IMR-90 (cell line): ENCODE data around the gene NDC80. TPM values are rescaled to one million over a fixed set of nuclear protein-coding genes. Genes with fewer than 3 reads are reported as not detected.

ENCODE experiments used
- ATAC-seq: fragments of 200-7000 bp; cut with Tn5 transposase; 2 replicates; pipeline ENCODE4 v1.9.1; 2020; ENCODE audit warnings: low read depth, mild to moderate bottlenecking, moderate library complexity
- BruUV-seq: library from RNA; stranded (reverse); fragments of 400-500 nt; replicated peaks from 2 replicates; lab custom pipeline; 2021; lab: Mats Ljungman, UMichigan
- CTCF ChIA-PET: fragments of 300-600 bp; formaldehyde crosslinking; extraction: SDS; loops from one replicate; lab custom pipeline; 2021; ENCODE audit warnings: antibody characterized with exemption; lab: Yijun Ruan, JAX
- POLR2A ChIA-PET: fragments of 300-600 bp; sonication (Branson Sonifier 250); formaldehyde crosslinking; loops from one replicate; lab custom pipeline; 2022; ENCODE audit warnings: antibody characterized with exemption; ENCODE audit not compliant: unreplicated experiment; lab: Charles Lee
- DNase-seq: peaks from one replicate; pipeline ENCODE4 v3.0.0; 2013
- H2AFZ ChIP-seq: replicated peaks from 2 replicates; pipeline ENCODE3; 2013; ENCODE audit warnings: low read length, mild to moderate bottlenecking; ENCODE audit not compliant: poor library complexity
- H2AK5ac ChIP-seq: 2 replicates; pipeline ENCODE4 v1.6.1; 2013; ENCODE audit warnings: low read depth, low read length, inconsistent platforms
- H2AK9ac ChIP-seq: replicated peaks from 2 replicates; pipeline ENCODE3; 2013; ENCODE audit warnings: mild to moderate bottlenecking, low read depth, low read length, moderate library complexity; ENCODE audit not compliant: poor library complexity
- H2BK120ac ChIP-seq: 2 replicates; pipeline ENCODE4 v1.6.1; 2013; ENCODE audit warnings: low read depth, low read length, inconsistent platforms
- H2BK15ac ChIP-seq: 3 replicates; pipeline ENCODE4 v1.6.1; 2013; ENCODE audit warnings: low read depth, low read length, inconsistent platforms
- H2BK20ac ChIP-seq: 2 replicates; pipeline ENCODE4 v1.6.1; 2013; ENCODE audit warnings: low read depth, mild to moderate bottlenecking, inconsistent platforms, low read length, moderate library complexity
- H2BK5ac ChIP-seq: 2 replicates; pipeline ENCODE4 v1.6.1; 2013; ENCODE audit warnings: mild to moderate bottlenecking, low read depth, low read length, inconsistent platforms; ENCODE audit not compliant: poor library complexity, severe bottlenecking
- H3K14ac ChIP-seq: replicated peaks from 2 replicates; pipeline ENCODE4 v1.6.1; 2013; ENCODE audit warnings: low read depth, low read length, inconsistent platforms
- H3K18ac ChIP-seq: 2 replicates; pipeline ENCODE4 v1.6.1; 2013; ENCODE audit warnings: low read depth, low read length, control low read depth
- H3K23ac ChIP-seq: 2 replicates; pipeline ENCODE4 v1.6.1; 2013; ENCODE audit warnings: low read depth, low read length, inconsistent platforms
- H3K27ac ChIP-seq: 2 replicates; pipeline ENCODE4 v1.5.1; 2013; ENCODE audit warnings: mild to moderate bottlenecking, control low read depth, low read length; ENCODE audit not compliant: insufficient read depth
- H3K27me3 ChIP-seq: 2 replicates; pipeline ENCODE4 v1.6.1; 2013; ENCODE audit warnings: low read length; ENCODE audit not compliant: control insufficient read depth, insufficient read depth
- H3K36me3 ChIP-seq: 2 replicates; pipeline ENCODE4 v1.6.1; 2013; ENCODE audit warnings: low read length, mixed read lengths; ENCODE audit not compliant: control insufficient read depth, insufficient read depth
- H3K4ac ChIP-seq: 2 replicates; pipeline ENCODE4 v1.6.1; 2013; ENCODE audit warnings: low read depth, low read length, inconsistent platforms
- H3K4me1 ChIP-seq: 2 replicates; pipeline ENCODE4 v1.6.1; 2013; ENCODE audit warnings: low read length, mixed read lengths; ENCODE audit not compliant: control insufficient read depth, insufficient read depth
- H3K4me2 ChIP-seq: 2 replicates; pipeline ENCODE4 v1.6.1; 2013; ENCODE audit warnings: low read depth, mild to moderate bottlenecking, control low read depth, low read length, moderate library complexity
- H3K4me3 ChIP-seq: 2 replicates; pipeline ENCODE4 v1.5.1; 2013; ENCODE audit warnings: low read depth, mild to moderate bottlenecking, control low read depth, low read length, moderate library complexity; ENCODE audit not compliant: insufficient read depth
- H3K56ac ChIP-seq: 2 replicates; pipeline ENCODE4 v1.6.1; 2013; ENCODE audit warnings: low read length, inconsistent platforms; ENCODE audit not compliant: insufficient read depth; ENCODE audit errors: extremely low read depth
- H3K79me1 ChIP-seq, 2 experiments: 2 replicates each; pipeline ENCODE4 v1.6.1; 2013; ENCODE audit warnings: low read length in 2 of 2, inconsistent platforms in 1 of 2, low read depth in 1 of 2
- H3K9ac ChIP-seq: 2 replicates; pipeline ENCODE4 v1.6.1; 2013; ENCODE audit warnings: low read depth, low read length, control low read depth
- H3K9me1 ChIP-seq: 2 replicates; pipeline ENCODE4 v1.6.1; 2013; ENCODE audit warnings: low read length, inconsistent platforms; ENCODE audit not compliant: insufficient read depth
- H3K9me3 ChIP-seq: 2 replicates; pipeline ENCODE4 v1.6.1; 2013; ENCODE audit warnings: low read length; ENCODE audit not compliant: control insufficient read depth, insufficient read depth
- H4K20me1 ChIP-seq: 2 replicates; pipeline ENCODE4 v1.6.1; 2013; ENCODE audit warnings: low read length, inconsistent platforms; ENCODE audit not compliant: insufficient read depth
- H4K5ac ChIP-seq: 2 replicates; pipeline ENCODE4 v1.6.1; 2013; ENCODE audit warnings: mild to moderate bottlenecking, low read depth, low read length, control low read depth
- H4K8ac ChIP-seq, 2 experiments: 2 replicates each; pipeline ENCODE4 v1.6.1; 2013; ENCODE audit warnings: low read depth in 2 of 2, low read length in 2 of 2, control low read depth in 1 of 2, inconsistent platforms in 1 of 2
- H4K91ac ChIP-seq: 2 replicates; pipeline ENCODE4 v1.6.1; 2013; ENCODE audit warnings: low read depth, low read length, inconsistent platforms; ENCODE audit not compliant: insufficient read depth
- BHLHE40 ChIP-seq: fragments of 150-350 bp; IDR thresholded peaks from 2 replicates; pipeline ENCODE4 v1.6.1; 2016; ENCODE audit warnings: mild to moderate bottlenecking, low read depth, low read length
- CEBPB ChIP-seq: IDR thresholded peaks from 2 replicates; pipeline ENCODE4 v1.6.1; 2012; ENCODE audit warnings: low read depth, low read length, improper control_type of control experiment
- CHD1 ChIP-seq: IDR thresholded peaks from 2 replicates; pipeline ENCODE4 v1.6.1; 2012; ENCODE audit warnings: low read depth, low read length, improper control_type of control experiment
- FOS ChIP-seq: fragments of 150-350 bp; IDR thresholded peaks from 2 replicates; pipeline ENCODE4 v1.6.1; 2016; ENCODE audit warnings: low read depth, low read length
- MAFK ChIP-seq: IDR thresholded peaks from 2 replicates; pipeline ENCODE4 v1.6.1; 2012; ENCODE audit warnings: low read depth, low read length, improper control_type of control experiment
- MAZ ChIP-seq: IDR thresholded peaks from 2 replicates; pipeline ENCODE4 v1.6.1; 2012; ENCODE audit warnings: low read depth, mild to moderate bottlenecking, low read length, improper control_type of control experiment, moderate library complexity, borderline replicate concordance
- MXI1 ChIP-seq: IDR thresholded peaks from 2 replicates; pipeline ENCODE4 v1.6.1; 2012; ENCODE audit warnings: low read depth, mild to moderate bottlenecking, low read length, moderate library complexity, borderline replicate concordance
- NFE2L2 ChIP-seq: fragments of 150-350 bp; IDR thresholded peaks from 2 replicates; pipeline ENCODE4 v1.6.1; 2016; ENCODE audit warnings: low read depth, mild to moderate bottlenecking, low read length
- POLR2A ChIP-seq: IDR thresholded peaks from 2 replicates; pipeline ENCODE4 v1.6.1; 2012; ENCODE audit warnings: mild to moderate bottlenecking, low read depth, low read length
- RAD21 ChIP-seq: IDR thresholded peaks from 2 replicates; pipeline ENCODE4 v1.6.1; 2012; ENCODE audit warnings: low read length, improper control_type of control experiment
- RCOR1 ChIP-seq: IDR thresholded peaks from 2 replicates; pipeline ENCODE4 v1.6.1; 2012; ENCODE audit warnings: mild to moderate bottlenecking, low read length, improper control_type of control experiment; ENCODE audit not compliant: insufficient replicate concordance
- RFX5 ChIP-seq: IDR thresholded peaks from 2 replicates; pipeline ENCODE4 v1.8.0; 2012; ENCODE audit warnings: low read depth, mild to moderate bottlenecking, low read length, moderate library complexity
- SMC3 ChIP-seq: fragments of 150-350 bp; IDR thresholded peaks from 2 replicates; pipeline ENCODE4 v1.6.1; 2016; ENCODE audit warnings: low read depth, mild to moderate bottlenecking, antibody characterized with exemption, low read length, moderate library complexity
- WGBS, 2 experiments: methylation state at CpG; one replicate each; pipeline versions ENCODE4 v1.1.5 to v1.1.7; 2013; ENCODE audit warnings: missing lambda C conversion rate in 2 of 2; ENCODE audit not compliant: insufficient read length in 1 of 2; ENCODE audit errors: extremely low coverage in 2 of 2; 5-methylcytosine and 5-hydroxymethylcytosine counted together
- dilution Hi-C: fragments of 300-500 bp; cut with HindIII; formaldehyde crosslinking; loops from one replicate; pipeline ENCODE4 v1.14.3; 2018; ENCODE audit warnings: low sequenced_read_pairs; ENCODE audit not compliant: unreplicated experiment
- in situ Hi-C: fragments of 300-500 bp; cut with MboI; formaldehyde crosslinking; loops from 3 replicates; pipeline ENCODE4 v1.14.3; 2019; ENCODE audit warnings: low sequenced_read_pairs, inconsistent platforms, mixed read lengths
- intact Hi-C: fragments of 100-400 bp; cut with micrococcal nuclease; formaldehyde crosslinking; loops from 2 replicates; pipeline ENCODE4 v1.10.0; 2022
- polyA plus RNA-seq, 3 experiments: library from polyadenylated mRNA; depleted of rRNA; stranded (reverse); fragments of >200 nt; gene quantifications; 2 replicates each; pipeline ENCODE4 v1.2.3, GENCODE V29; 2012; ENCODE audit warnings: low replicate concordance in 1 of 3
- total RNA-seq: library from RNA; depleted of rRNA; stranded (reverse); fragments of >200 nt; gene quantifications from 2 replicates; pipeline ENCODE4 v1.2.3, GENCODE V29; 2012
- TF ChIP-seq, protein P1 (sequence below): conservative IDR thresholded peaks from 2 replicates; pipeline ENCODE4 v1.5.1; 2012; ENCODE audit warnings: mild to moderate bottlenecking, low read depth, low read length, improper control_type of control experiment
- TF ChIP-seq, protein P2 (sequence below): fragments of 150-350 bp; IDR thresholded peaks from 2 replicates; pipeline ENCODE4 v1.6.1; 2016; ENCODE audit warnings: low read depth, mild to moderate bottlenecking, low read length, moderate library complexity, borderline replicate concordance
- TF ChIP-seq, protein P3 (sequence below): fragments of 150-350 bp; IDR thresholded peaks from 2 replicates; pipeline ENCODE4 v1.6.1; 2017; ENCODE audit warnings: mild to moderate bottlenecking, antibody characterized with exemption, low read length, low read depth

The NDC80 gene
- total and polyA plus RNA-seq, 2 of the 4 experiments (the other 2 are of a cell fraction) = 11.8 to 15.5 TPM

DNA sequence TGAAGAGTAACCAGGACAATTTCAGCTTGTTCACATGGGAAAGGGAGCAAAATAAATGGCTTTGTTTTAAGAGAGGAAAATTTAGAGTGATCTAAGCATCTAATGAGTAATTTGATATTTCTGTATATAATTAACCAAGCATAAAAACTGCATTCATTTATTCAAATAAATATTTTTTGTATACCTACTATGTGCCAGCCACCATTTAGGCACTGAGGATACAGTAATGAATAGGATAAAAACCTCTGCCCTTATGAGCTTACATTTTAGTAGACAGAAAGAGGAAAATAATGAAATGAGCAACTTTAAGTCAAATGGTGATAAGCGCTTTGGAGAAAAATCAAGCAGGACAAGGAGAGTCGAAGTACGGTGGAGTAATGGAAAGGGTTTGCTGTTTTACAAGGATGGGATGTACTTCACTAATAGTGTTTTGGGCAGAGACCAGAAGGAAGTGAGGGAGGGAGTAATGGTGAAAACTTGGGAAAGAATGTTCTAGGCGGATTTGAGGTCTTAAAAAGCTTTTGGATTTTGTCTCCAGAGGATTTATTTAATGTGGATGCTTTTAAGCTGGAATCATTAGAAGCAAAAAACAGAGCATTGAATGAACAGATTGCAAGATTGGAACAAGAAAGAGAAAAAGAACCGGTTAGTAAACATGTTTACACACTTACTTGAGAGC is 17.4 kb downstream of the NDC80 start:
- Histone ChIP-seq H3K27ac (no peak overlapping the region), H4K20me1 (no peaks in the 10 kb centered on the region), H3K79me1 (peaks cover under 1 to 14% of the 10 kb centered on the region in 2 experiments; a peak in 1 of 4 replicates), H3K23ac (no peak overlapping the region), H3K4ac (no peak overlapping the region), H3K14ac (no peak overlapping the region), H3K9me3 (no peaks in the 10 kb centered on the region), H2BK5ac (no peak overlapping the region), H2BK20ac (no peak overlapping the region), H4K8ac (no peak overlapping the region), H3K9me1 (no peaks in the 10 kb centered on the region), H3K9ac (no peak overlapping the region), H2AK5ac (no peak overlapping the region), H3K27me3 (no peaks in the 10 kb centered on the region), H3K56ac (no peak overlapping the region), H2BK120ac (no peak overlapping the region), H4K5ac (no peak overlapping the region; the same call in 1 of the 2 replicates), H2AK9ac (no peak overlapping the region), H3K4me2 (no peak overlapping the region), H2AFZ (no peak overlapping the region), H3K4me3 (no peak overlapping the region), H2BK15ac (no peak overlapping the region), H3K18ac (no peak overlapping the region), H4K91ac (no peak overlapping the region), H3K4me1 (peaks cover 5% of the 10 kb centered on the region), H3K36me3 (no peaks in the 10 kb centered on the region; the same call in 1 of the 2 replicates)
- in situ Hi-C loops = no loop called here
- POLR2A ChIA-PET = no interaction called here
- WGBS, 2 experiments = 100% methylated on average over 2 to 3 of the region's 5 CpGs
- CTCF ChIA-PET = interaction anchor here (0.6 kb wide), 1 partner anchor 672 kb away, joined by 3 read pairs; no protein-coding TSS in a partner anchor
- intact Hi-C loops = no loop called here
- no TSS peak for BruUV-seq
- no peak for DNase-seq
- TF ChIP-seq RCOR1 (no peak), NFE2L2 (no peak), RAD21 (no peak), MXI1 (no peak), RFX5 (no peak), MAZ (no peak), POLR2A (no peak), BHLHE40 (no peak), CEBPB (no peak), CHD1 (no peak), SMC3 (no peak), MAFK (no peak), FOS (no peak)
- TF ChIP-seq, protein P1, sequence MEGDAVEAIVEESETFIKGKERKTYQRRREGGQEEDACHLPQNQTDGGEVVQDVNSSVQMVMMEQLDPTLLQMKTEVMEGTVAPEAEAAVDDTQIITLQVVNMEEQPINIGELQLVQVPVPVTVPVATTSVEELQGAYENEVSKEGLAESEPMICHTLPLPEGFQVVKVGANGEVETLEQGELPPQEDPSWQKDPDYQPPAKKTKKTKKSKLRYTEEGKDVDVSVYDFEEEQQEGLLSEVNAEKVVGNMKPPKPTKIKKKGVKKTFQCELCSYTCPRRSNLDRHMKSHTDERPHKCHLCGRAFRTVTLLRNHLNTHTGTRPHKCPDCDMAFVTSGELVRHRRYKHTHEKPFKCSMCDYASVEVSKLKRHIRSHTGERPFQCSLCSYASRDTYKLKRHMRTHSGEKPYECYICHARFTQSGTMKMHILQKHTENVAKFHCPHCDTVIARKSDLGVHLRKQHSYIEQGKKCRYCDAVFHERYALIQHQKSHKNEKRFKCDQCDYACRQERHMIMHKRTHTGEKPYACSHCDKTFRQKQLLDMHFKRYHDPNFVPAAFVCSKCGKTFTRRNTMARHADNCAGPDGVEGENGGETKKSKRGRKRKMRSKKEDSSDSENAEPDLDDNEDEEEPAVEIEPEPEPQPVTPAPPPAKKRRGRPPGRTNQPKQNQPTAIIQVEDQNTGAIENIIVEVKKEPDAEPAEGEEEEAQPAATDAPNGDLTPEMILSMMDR = no peak
- TF ChIP-seq, protein P2, sequence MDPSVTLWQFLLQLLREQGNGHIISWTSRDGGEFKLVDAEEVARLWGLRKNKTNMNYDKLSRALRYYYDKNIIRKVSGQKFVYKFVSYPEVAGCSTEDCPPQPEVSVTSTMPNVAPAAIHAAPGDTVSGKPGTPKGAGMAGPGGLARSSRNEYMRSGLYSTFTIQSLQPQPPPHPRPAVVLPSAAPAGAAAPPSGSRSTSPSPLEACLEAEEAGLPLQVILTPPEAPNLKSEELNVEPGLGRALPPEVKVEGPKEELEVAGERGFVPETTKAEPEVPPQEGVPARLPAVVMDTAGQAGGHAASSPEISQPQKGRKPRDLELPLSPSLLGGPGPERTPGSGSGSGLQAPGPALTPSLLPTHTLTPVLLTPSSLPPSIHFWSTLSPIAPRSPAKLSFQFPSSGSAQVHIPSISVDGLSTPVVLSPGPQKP = no peak
- TF ChIP-seq, protein P3, sequence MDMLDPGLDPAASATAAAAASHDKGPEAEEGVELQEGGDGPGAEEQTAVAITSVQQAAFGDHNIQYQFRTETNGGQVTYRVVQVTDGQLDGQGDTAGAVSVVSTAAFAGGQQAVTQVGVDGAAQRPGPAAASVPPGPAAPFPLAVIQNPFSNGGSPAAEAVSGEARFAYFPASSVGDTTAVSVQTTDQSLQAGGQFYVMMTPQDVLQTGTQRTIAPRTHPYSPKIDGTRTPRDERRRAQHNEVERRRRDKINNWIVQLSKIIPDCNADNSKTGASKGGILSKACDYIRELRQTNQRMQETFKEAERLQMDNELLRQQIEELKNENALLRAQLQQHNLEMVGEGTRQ = no peak
- ATAC-seq = no peak
- dilution Hi-C loops = no loop called here
